HG02938 (cell line): ENCODE data around the gene SPRYD3.

Experiments
- ATAC-seq: cut with Tn5 transposase; IDR thresholded peaks from one replicate; pipeline ENCODE4 v1.9.1; 2021; ENCODE audit warnings: mild to moderate bottlenecking, moderate library complexity; ENCODE audit not compliant: unreplicated experiment

Gene SPRYD3

GRCh38 chr12:53086361-53086760 lies 7.2 kb upstream of the SPRYD3 start:
- ATAC-seq, result no peak

GRCh38 chr12:53082637-53083175 lies 3.5 kb upstream of the SPRYD3 start:
- ATAC-seq, result no peak

- peak; percentile 32 for ATAC-seq
These were observed 565 bp downstream of the SPRYD3 start for GRCh38 chr12:53078425-53079225.

- ATAC-seq, result no peak
These were observed 2.2 kb downstream of the SPRYD3 start for GRCh38 chr12:53077030-53077429.

- no peak for ATAC-seq
These were observed 2.7 kb downstream of the SPRYD3 start for GRCh38 chr12:53076461-53076860.

GRCh38 chr12:53074999-53075370 lies 4.2 kb downstream of the SPRYD3 start:
- ATAC-seq, result no peak

GRCh38 chr12:53074283-53074998 lies 4.7 kb downstream of the SPRYD3 start:
- ATAC-seq, result no peak

- ATAC-seq, result no peak
These were observed 5.3 kb downstream of the SPRYD3 start for GRCh38 chr12:53073881-53074280.

- no peak for ATAC-seq
These were observed 7.3 kb downstream of the SPRYD3 start for GRCh38 chr12:53071591-53072551.

- ATAC-seq, result no peak
These were observed 8.2 kb downstream of the SPRYD3 start for GRCh38 chr12:53070877-53071492.

GRCh38 chr12:53069621-53070410 lies 9.4 kb downstream of the SPRYD3 start:
- no peak for ATAC-seq

GRCh38 chr12:53068811-53069585 lies 10.2 kb downstream of the SPRYD3 start:
- ATAC-seq, result no peak

GRCh38 chr12:53067993-53068770 lies 11.0 kb downstream of the SPRYD3 start:
- ATAC-seq, result no peak

GRCh38 chr12:53067074-53067992 lies 11.9 kb downstream of the SPRYD3 start:
- no peak for ATAC-seq

GRCh38 chr12:53065975-53066931 lies 12.9 kb downstream of the SPRYD3 start:
- no peak for ATAC-seq

GRCh38 chr12:53065470-53065869 lies 13.7 kb downstream of the SPRYD3 start:
- ATAC-seq, result no peak
